ENCODE results near the gene KRTAP29-1. TPM values are rescaled to one million over a fixed set of nuclear protein-coding genes. Genes with fewer than 3 reads are reported as not detected.

KRTAP29-1 gene
- total RNA-seq, 1 experiment from 2014 or later = not detected

- BruUV-seq (replicated peaks) = no TSS peak
These were observed 20.5 kb upstream of the KRTAP29-1 start for GRCh38 chr17:41322903-41323895.

More at GRCh38 chr17:41322903-41323895, 20.5 kb upstream of the KRTAP29-1 start:
- no peak for TF ChIP-seq SIN3A (IDR thresholded peaks at IDR 0.05; ENCODE audit: borderline replicate concordance, insufficient read depth, low read depth, low read length)
- TF ChIP-seq CTCF (IDR thresholded peaks at IDR 0.05) = no peak
- TF ChIP-seq REST (IDR thresholded peaks at IDR 0.05; ENCODE audit: insufficient read depth in 1 of 2, low read depth in 2 of 2, low read length in 1 of 2) = no peak
- TF ChIP-seq POLR2AphosphoS5 (IDR thresholded peaks at IDR 0.05; ENCODE audit: low read depth, low read length) = no peak
- TF ChIP-seq TCF7L2 (IDR thresholded peaks at IDR 0.05; ENCODE audit: low read depth, low read length) = no peak
- H3K27me3 ChIP-seq (ENCODE audit: control insufficient read depth, insufficient read depth, low read length) = no peaks in the 10 kb centered on the region
- ChIA-PET POLR2A (interaction anchor here (0.6 kb wide), 1 partner anchor 33 kb away, joined by 3 read pairs; no protein-coding TSS in a partner anchor), CTCF (interaction anchor here (1.0 to 2.6 kb wide), 4 partner anchors 11 to 413 kb away, joined by 3 to 11 read pairs (median 8); no protein-coding TSS in a partner anchor)
- no peaks in the 10 kb centered on the region for H3K36me3 ChIP-seq (ENCODE audit: control insufficient read depth, insufficient read depth, low read length)
- ATAC-seq = no peak
- H3K4me3 ChIP-seq (ENCODE audit: low read depth in 2 of 2, low read length in 2 of 2) = no peak overlapping the region
- no peak for DNase-seq (ENCODE audit: low read depth, low spot score)
- intact Hi-C loops (cut with micrococcal nuclease; ENCODE audit: unreplicated experiment) (loop anchor here (1.0 to 10.0 kb wide), 2 partner anchors 342 to 414 kb away; no protein-coding TSS in a partner anchor), in situ Hi-C loops (cut with HindIII; ENCODE audit: low pct_unique_long_range_greater_than_20kb, low sequenced_read_pairs) (no loop called here)
- no peak overlapping the region for H3K27ac ChIP-seq (ENCODE audit: low read length)
- no peaks in the 10 kb centered on the region for H3K4me1 ChIP-seq (ENCODE audit: control insufficient read depth, insufficient read depth, low read length)
- 0 out of 2 replicates have a peak, but pooled peaks cover 2% of the 10 kb centered on the region for H3K9me3 ChIP-seq (ENCODE audit: control insufficient read depth, insufficient read depth, low read depth, low read length)

Data from Panc1 (cell line).